T-helper 2 cell treated with Interferon-gamma antibody and Interleukin-4, amounts not matched to agents 100 ng/mL and 5 ng/mL, for 36 hours (primary cell): ENCODE measurements around the gene THEMIS. TPM values are rescaled to one million over a fixed set of nuclear protein-coding genes. Genes with fewer than 3 reads are reported as not detected.
"Not testable (repeated sequence)": the region's sequence is repeated elsewhere in the genome, so short reads cannot be mapped to it uniquely, and the experiment has no call there.

Experiments used
- intact Hi-C: fragments of 100-400 bp; cut with micrococcal nuclease; formaldehyde crosslinking; loops from one replicate; pipeline ENCODE4 v1.15.1; 2023
- total RNA-seq: library from RNA; stranded (reverse); gene quantifications from 2 replicates; pipeline ENCODE4 v1.2.3, GENCODE V29; 2022

THEMIS gene, protein sequence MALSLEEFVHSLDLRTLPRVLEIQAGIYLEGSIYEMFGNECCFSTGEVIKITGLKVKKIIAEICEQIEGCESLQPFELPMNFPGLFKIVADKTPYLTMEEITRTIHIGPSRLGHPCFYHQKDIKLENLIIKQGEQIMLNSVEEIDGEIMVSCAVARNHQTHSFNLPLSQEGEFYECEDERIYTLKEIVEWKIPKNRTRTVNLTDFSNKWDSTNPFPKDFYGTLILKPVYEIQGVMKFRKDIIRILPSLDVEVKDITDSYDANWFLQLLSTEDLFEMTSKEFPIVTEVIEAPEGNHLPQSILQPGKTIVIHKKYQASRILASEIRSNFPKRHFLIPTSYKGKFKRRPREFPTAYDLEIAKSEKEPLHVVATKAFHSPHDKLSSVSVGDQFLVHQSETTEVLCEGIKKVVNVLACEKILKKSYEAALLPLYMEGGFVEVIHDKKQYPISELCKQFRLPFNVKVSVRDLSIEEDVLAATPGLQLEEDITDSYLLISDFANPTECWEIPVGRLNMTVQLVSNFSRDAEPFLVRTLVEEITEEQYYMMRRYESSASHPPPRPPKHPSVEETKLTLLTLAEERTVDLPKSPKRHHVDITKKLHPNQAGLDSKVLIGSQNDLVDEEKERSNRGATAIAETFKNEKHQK
- total RNA-seq, result 44.6 and 48.1 TPM in 2 replicates

GRCh38 chr6:127900935-127901334 is at the start of gene THEMIS:
Gene THEMIS (minus strand): TSS chr6:127901058. CDS start chr6:127900932, 126 bp downstream.
- intact Hi-C loops, result loop anchor here (1.0 to 2.0 kb wide), 3 partner anchors 18 to 33 kb away; no protein-coding TSS in a partner anchor

DNA sequence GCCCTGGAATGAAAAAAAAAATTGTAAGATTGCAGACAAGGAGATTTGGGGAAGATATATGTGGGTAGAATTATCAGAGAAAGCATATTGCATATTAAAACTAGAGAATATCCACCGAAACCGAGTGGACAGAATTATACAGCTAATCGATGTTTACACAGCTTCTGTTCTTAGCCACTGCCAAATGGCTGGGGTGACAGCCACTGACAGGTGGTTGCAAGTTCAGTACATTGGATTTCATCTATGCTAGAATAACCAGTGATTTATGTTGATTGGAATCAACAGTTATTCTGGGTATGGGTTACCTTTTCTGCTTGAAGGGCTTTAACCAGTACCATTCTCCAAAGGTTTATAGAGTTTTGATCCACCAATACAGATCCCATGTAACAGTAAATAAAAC is 48.4 kb upstream of the THEMIS start:
- intact Hi-C loops, result no loop called here

DNA sequence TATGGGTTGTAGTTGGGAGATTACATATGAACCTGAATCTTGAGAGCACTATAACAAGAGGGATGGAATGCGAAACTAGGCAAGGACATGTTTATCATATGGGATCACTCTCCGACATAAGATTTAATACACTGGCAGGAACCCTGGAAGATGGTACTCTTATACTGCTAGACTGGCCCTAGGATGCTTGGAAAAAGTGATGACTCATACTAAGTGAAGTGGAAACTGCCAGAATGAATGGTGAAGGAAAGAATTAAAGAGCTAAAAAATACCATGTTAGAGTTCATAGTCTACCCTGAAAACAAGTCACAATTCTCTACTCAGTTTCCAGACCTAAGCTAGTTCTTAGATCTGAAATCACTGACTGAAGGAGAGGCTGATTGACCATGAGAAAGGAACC is 45.5 kb upstream of the THEMIS start:
- intact Hi-C loops, result no loop called here

DNA sequence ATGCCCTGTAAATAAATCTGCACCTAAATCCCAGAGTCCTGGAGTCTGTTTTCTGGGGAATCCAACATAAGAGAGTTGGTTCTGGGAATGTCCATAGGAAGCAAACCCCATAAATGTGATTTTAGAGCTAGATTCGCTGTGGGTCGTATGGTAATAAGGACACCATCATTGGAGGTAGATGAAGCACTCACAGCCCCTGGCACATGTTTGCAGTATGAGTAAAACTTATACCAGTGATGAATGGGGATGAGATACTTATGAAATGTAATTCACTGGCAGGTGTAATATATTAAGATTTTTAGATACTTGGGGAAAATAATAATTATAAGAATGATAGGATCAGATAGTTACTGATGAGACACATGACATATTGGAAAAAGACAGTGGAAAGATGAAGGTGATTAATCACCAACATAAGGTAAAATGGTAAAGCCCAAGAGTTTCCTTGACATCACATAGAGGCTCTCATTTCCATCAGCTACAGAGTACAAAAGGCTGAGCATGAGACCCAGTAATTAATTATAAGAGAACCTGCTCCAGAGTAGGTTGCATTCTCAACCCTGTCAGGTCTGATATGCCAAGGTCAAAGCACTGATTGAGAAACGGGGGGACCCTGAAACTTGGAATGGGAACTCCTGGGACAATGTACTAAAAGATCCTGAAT is 44.7 kb upstream of the THEMIS start:
- intact Hi-C loops, result no loop called here

DNA sequence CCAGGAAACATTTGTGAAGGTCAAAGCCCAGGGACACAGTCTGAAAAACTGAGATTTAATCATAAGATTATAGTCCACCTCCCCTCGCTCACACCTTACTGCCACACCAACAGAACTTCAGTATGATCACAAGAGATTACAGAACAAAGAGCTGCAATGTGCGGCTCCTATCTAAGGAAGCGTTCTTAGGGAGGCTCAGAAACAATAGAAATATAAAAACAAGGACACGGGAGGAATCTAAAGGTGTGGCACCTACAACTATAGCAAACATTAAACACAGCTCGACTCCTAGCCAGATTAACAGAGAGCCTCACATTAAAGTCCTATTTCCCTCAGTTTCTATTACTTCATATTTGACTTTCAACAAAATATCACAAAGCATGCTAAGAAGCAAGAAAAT is 40.4 kb upstream of the THEMIS start:
- intact Hi-C loops, result no loop called here

- intact Hi-C loops, result no loop called here
Observed at GRCh38 chr6:127939442-127940066, 38.7 kb upstream of the THEMIS start.

DNA sequence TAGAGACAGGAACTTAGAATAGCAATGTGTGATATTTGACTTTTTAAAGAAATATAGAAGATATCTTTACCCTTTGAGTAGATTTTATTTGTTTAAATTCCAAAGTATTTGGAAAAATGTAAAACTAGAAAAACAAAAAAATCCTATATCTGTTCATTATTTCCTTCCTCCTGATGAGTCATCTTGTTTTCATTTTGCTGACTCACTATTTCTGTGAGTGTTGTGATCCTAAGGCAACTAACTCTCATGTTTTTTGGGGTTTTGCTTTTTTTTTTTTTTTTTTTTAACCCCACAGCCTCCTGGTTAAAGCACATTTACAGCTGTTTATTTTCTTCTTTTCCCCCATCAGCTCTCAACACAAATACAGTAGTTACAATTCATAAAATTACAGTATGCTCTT is 37.8 kb upstream of the THEMIS start:
- intact Hi-C loops, result loop anchor here (1.0 kb wide), 1 partner anchor 34 kb away; no protein-coding TSS in a partner anchor

GRCh38 chr6:127937747-127938146 is 36.9 kb upstream of the THEMIS start:
- intact Hi-C loops, result loop anchor here (1.0 kb wide), 1 partner anchor 35 kb away; no protein-coding TSS in a partner anchor

- intact Hi-C loops, result no loop called here
Observed at GRCh38 chr6:127937102-127937501, 36.2 kb upstream of the THEMIS start.

- intact Hi-C loops, result loop anchor here (1.0 kb wide), 4 partner anchors 16 to 37 kb away; partner anchors contain the start of gene THEMIS
Observed at GRCh38 chr6:127934956-127935355, 34.1 kb upstream of the THEMIS start.

- intact Hi-C loops, result loop anchor here (1.0 kb wide), 4 partner anchors 16 to 38 kb away; partner anchors contain the start of gene THEMIS
Observed at GRCh38 chr6:127933852-127934840, 33.3 kb upstream of the THEMIS start.

DNA sequence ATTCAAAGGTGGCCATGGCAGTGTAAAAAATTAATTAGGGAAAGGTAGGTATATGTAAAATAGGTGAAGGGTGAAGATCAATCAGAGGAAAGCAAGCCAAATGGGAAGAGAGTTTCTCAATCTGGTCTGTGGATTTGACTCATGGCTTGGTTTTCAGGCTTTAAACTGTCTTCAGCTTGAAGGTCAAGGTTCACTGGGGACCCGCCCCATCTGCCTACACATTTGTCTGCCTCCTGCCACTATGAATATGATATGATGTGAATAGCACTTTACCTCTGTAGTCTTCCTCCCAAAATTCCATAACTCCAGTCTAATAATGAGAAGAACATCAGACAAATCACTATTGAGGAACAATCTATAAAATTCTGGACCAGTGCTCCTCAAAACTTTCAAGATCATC is 32.3 kb upstream of the THEMIS start:
- intact Hi-C loops, result no loop called here

DNA sequence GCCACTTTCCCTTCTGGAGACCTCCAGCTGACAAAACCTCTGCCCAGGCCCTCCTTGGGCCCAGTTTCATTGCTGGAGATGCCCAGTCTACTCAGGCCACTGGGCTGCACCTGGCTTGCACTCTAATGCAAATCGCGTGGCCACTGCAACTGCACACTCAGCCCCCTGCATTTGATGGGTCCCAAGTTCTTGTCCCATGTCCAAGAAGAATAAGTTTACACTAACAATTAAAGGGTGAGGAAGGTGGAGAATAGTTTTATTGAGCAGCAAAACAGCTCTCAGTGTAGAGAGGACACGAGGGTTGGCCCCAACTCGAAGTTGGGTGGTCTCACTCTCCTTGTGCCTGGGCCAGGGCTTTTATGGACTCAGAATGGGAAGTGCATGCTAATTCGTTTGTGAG is 31.9 kb upstream of the THEMIS start:
- intact Hi-C loops, result no loop called here

DNA sequence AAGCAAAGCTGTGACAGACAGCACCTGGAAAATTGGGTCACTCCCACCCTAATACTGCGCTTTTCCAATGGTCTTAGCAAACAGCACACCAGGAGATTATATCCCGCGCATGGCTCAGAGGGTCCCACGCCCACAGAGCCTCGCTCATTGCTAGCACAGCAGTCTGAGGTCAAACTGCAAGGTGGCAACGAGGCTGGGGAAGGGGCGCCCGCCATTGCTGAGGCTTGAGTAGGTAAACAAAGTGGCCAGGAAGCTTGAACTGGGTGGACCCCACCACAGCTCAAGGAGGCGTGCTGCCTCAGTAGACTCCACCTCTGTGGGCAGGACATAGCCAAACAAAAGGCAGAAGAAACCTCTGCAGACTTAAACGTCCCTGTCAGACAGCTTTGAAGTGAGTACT is 25.6 kb upstream of the THEMIS start:
- intact Hi-C loops, result not testable (repeated sequence)

- intact Hi-C loops, result no loop called here
Observed at GRCh38 chr6:127924440-127924839, 23.6 kb upstream of the THEMIS start.

DNA sequence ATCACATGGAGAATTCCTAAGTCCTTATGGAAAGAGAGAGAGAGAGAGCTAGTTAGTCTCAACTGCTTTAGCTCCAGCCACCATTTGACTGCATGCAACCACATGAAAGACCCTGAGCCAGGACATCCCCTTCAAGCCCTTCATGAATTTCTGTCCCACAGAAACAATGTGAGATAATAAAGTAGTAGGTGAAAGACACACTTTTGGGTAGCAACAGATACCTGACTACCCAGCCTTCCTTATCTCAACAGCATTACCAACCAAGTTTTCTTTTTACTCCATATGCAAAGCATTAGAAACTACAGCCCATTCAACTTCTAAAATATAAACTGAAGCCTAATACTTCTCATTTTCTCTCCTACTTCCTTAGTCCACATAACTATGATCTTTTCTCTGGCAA is 23.2 kb upstream of the THEMIS start:
- intact Hi-C loops, result no loop called here

DNA sequence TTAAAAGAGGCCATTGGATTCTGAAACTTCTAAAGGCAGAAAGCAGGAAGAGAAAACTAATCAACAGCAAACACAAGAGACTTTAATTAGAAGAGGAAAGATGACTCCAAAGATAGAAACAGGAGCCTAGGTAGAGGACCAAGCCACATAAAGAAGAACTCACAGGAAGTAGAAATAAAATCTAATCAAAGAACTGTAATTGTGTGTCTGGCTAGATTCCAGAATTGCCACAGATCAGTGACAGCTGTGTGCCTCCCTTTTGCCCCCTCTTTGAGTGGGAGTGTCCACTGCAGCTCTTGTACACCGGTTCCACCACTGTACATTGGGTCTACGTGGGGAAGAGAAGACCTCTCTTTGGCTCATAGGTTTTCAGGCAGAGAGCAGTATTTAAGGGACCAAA is 22.3 kb upstream of the THEMIS start:
- intact Hi-C loops, result no loop called here

DNA sequence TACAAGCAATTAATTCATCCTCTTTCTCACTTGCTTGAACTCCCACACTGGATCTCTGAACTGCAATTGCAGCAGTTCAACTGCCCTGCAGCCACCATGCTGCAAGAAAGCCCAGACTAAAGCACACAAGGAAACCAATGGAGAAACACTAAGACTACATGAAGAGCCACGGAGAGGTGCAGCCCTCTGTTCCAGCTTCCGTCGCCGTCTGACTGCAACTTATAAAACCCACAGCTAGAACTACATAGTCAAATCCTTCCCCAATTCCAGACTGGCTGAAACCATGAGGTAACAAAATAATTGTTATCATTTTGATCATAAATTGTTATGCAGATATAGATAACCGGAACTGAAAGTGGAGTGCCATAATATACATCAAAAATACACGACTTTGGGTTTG is 21.1 kb upstream of the THEMIS start:
- intact Hi-C loops, result no loop called here

GRCh38 chr6:127920804-127921203 is 19.9 kb upstream of the THEMIS start:
- intact Hi-C loops, result no loop called here
